Activated T-helper 17 cell treated with anti-CD3 and anti-CD28 coated beads, Interleukin-2, amount 50 U/mL, for 72 hours (primary cell): Measurements from ENCODE around the gene DACH1. TPM values are rescaled to one million over a fixed set of nuclear protein-coding genes. Genes with fewer than 3 reads are reported as not detected.

ENCODE experiments used
- ATAC-seq: fragments of 150-1000 bp; cut with Tn5 transposase; replicated peaks from 2 replicates; pipeline ENCODE4 v1.10.0; 2021; ENCODE audit warnings: mild to moderate bottlenecking, moderate library complexity
- H3K27ac Mint-ChIP-seq: one replicate; pipeline ENCODE4 v1.8.0; 2022; ENCODE audit warnings: mixed read lengths
- H3K27me3 Mint-ChIP-seq: one replicate; pipeline ENCODE4 v1.8.0; 2022; ENCODE audit warnings: mixed read lengths
- H3K36me3 Mint-ChIP-seq: one replicate; pipeline ENCODE4 v1.8.0; 2022; ENCODE audit warnings: low read depth, mild to moderate bottlenecking, mixed read lengths
- H3K4me1 Mint-ChIP-seq: one replicate; pipeline ENCODE4 v1.8.0; 2022; ENCODE audit warnings: mixed read lengths
- H3K4me3 Mint-ChIP-seq: one replicate; pipeline ENCODE4 v1.8.0; 2022; ENCODE audit warnings: mild to moderate bottlenecking, mixed read lengths
- H3K9me3 Mint-ChIP-seq: one replicate; pipeline ENCODE4 v1.8.0; 2022; ENCODE audit warnings: mixed read lengths
- total RNA-seq, 2 donors: library from RNA; stranded (reverse); gene quantifications; one replicate each; pipeline ENCODE4 v1.2.3, GENCODE V29; 2022

DACH1 gene
- total RNA-seq, 2 donors from 2014 or later = not detected

- no peaks in the 10 kb centered on the region for H3K36me3 Mint-ChIP-seq
- H3K9me3 Mint-ChIP-seq = peaks cover 4% of the 10 kb centered on the region
- H3K27me3 Mint-ChIP-seq = peaks cover 14% of the 10 kb centered on the region
- no peak for ATAC-seq
- H3K4me1 Mint-ChIP-seq = no peaks in the 10 kb centered on the region
- H3K4me3 Mint-ChIP-seq = no peak overlapping the region
- no peak overlapping the region for H3K27ac Mint-ChIP-seq
These were observed 6.6 kb upstream of the DACH1 start for GRCh38 chr13:71873418-71874247.

- ATAC-seq = no peak
- no peaks in the 10 kb centered on the region for H3K36me3 Mint-ChIP-seq
- H3K27me3 Mint-ChIP-seq = peaks cover 22% of the 10 kb centered on the region
- H3K4me3 Mint-ChIP-seq = no peak overlapping the region
- no peaks in the 10 kb centered on the region for H3K4me1 Mint-ChIP-seq
- no peak overlapping the region for H3K27ac Mint-ChIP-seq
- no peaks in the 10 kb centered on the region for H3K9me3 Mint-ChIP-seq
These were observed 4.8 kb upstream of the DACH1 start for GRCh38 chr13:71871844-71872243.

GRCh38 chr13:71871176-71871754 is 4.3 kb upstream of the DACH1 start:
- Mint-ChIP-seq H3K4me3 (no peak overlapping the region), H3K36me3 (no peaks in the 10 kb centered on the region), H3K27ac (no peak overlapping the region), H3K9me3 (no peaks in the 10 kb centered on the region), H3K4me1 (no peaks in the 10 kb centered on the region), H3K27me3 (peaks cover 21% of the 10 kb centered on the region)
- no peak for ATAC-seq

- Mint-ChIP-seq H3K27me3 (peaks cover 21% of the 10 kb centered on the region), H3K4me3 (no peak overlapping the region), H3K4me1 (no peaks in the 10 kb centered on the region), H3K9me3 (no peaks in the 10 kb centered on the region), H3K36me3 (no peaks in the 10 kb centered on the region), H3K27ac (no peak overlapping the region)
- ATAC-seq = no peak
These were observed 3.1 kb upstream of the DACH1 start for GRCh38 chr13:71870100-71870499.

GRCh38 chr13:71869274-71869673 is 2.3 kb upstream of the DACH1 start:
- H3K27ac Mint-ChIP-seq = no peak overlapping the region
- no peaks in the 10 kb centered on the region for H3K36me3 Mint-ChIP-seq
- no peaks in the 10 kb centered on the region for H3K4me1 Mint-ChIP-seq
- no peak overlapping the region for H3K4me3 Mint-ChIP-seq
- H3K9me3 Mint-ChIP-seq = no peaks in the 10 kb centered on the region
- no peak for ATAC-seq
- peaks cover 29% of the 10 kb centered on the region for H3K27me3 Mint-ChIP-seq

- no peak for ATAC-seq
- H3K9me3 Mint-ChIP-seq = no peaks in the 10 kb centered on the region
- H3K36me3 Mint-ChIP-seq = no peaks in the 10 kb centered on the region
- peaks cover 40% of the 10 kb centered on the region for H3K27me3 Mint-ChIP-seq
- peak overlapping the region; percentile 5 for H3K4me3 Mint-ChIP-seq
- no peak overlapping the region for H3K27ac Mint-ChIP-seq
- H3K4me1 Mint-ChIP-seq = no peaks in the 10 kb centered on the region
These were observed 471 bp downstream of the DACH1 start for GRCh38 chr13:71866335-71867130.

GRCh38 chr13:71865874-71866334 is 1.1 kb downstream of the DACH1 start:
- ATAC-seq = no peak
- H3K27ac Mint-ChIP-seq = no peak overlapping the region
- peaks cover 40% of the 10 kb centered on the region for H3K27me3 Mint-ChIP-seq
- no peaks in the 10 kb centered on the region for H3K4me1 Mint-ChIP-seq
- H3K4me3 Mint-ChIP-seq = no peak overlapping the region
- H3K36me3 Mint-ChIP-seq = no peaks in the 10 kb centered on the region
- no peaks in the 10 kb centered on the region for H3K9me3 Mint-ChIP-seq

GRCh38 chr13:71864986-71865873 is 1.8 kb downstream of the DACH1 start:
- Mint-ChIP-seq H3K9me3 (no peaks in the 10 kb centered on the region), H3K27ac (no peak overlapping the region), H3K36me3 (no peaks in the 10 kb centered on the region), H3K4me1 (no peaks in the 10 kb centered on the region), H3K4me3 (peak overlapping the region; percentile 62), H3K27me3 (peaks cover 40% of the 10 kb centered on the region)
- no peak for ATAC-seq

- H3K36me3 Mint-ChIP-seq = no peaks in the 10 kb centered on the region
- no peaks in the 10 kb centered on the region for H3K9me3 Mint-ChIP-seq
- no peak overlapping the region for H3K27ac Mint-ChIP-seq
- no peaks in the 10 kb centered on the region for H3K4me1 Mint-ChIP-seq
- no peak for ATAC-seq
- H3K4me3 Mint-ChIP-seq = peak overlapping the region; percentile 62
- H3K27me3 Mint-ChIP-seq = peaks cover 34% of the 10 kb centered on the region
These were observed 2.7 kb downstream of the DACH1 start for GRCh38 chr13:71864094-71864985.

- no peak overlapping the region for H3K4me3 Mint-ChIP-seq
- H3K9me3 Mint-ChIP-seq = no peaks in the 10 kb centered on the region
- no peak for ATAC-seq
- H3K27ac Mint-ChIP-seq = no peak overlapping the region
- no peaks in the 10 kb centered on the region for H3K36me3 Mint-ChIP-seq
- H3K27me3 Mint-ChIP-seq = peaks cover 30% of the 10 kb centered on the region
- H3K4me1 Mint-ChIP-seq = no peaks in the 10 kb centered on the region
These were observed 3.6 kb downstream of the DACH1 start for GRCh38 chr13:71863254-71863865.

GRCh38 chr13:71862459-71862943 is 4.5 kb downstream of the DACH1 start:
- no peaks in the 10 kb centered on the region for H3K4me1 Mint-ChIP-seq
- H3K9me3 Mint-ChIP-seq = no peaks in the 10 kb centered on the region
- H3K36me3 Mint-ChIP-seq = no peaks in the 10 kb centered on the region
- no peak overlapping the region for H3K27ac Mint-ChIP-seq
- H3K27me3 Mint-ChIP-seq = peaks cover 28% of the 10 kb centered on the region
- no peak for ATAC-seq
- no peak overlapping the region for H3K4me3 Mint-ChIP-seq

- Mint-ChIP-seq H3K4me1 (no peaks in the 10 kb centered on the region), H3K9me3 (no peaks in the 10 kb centered on the region), H3K27ac (no peak overlapping the region), H3K27me3 (peaks cover 24% of the 10 kb centered on the region), H3K4me3 (no peak overlapping the region), H3K36me3 (no peaks in the 10 kb centered on the region)
- ATAC-seq = no peak
These were observed 5.1 kb downstream of the DACH1 start for GRCh38 chr13:71861769-71862458.
